Keratinocyte (primary cell): Measurements from ENCODE around the gene TTC39C. TPM values are rescaled to one million over a fixed set of nuclear protein-coding genes. Genes with fewer than 3 reads are reported as not detected.

Experiments used
- DNase-seq: peaks from one replicate; pipeline ENCODE4 v3.0.0-alpha.2; 2011; ENCODE audit warnings: low read depth, missing footprints, low spot score
- FAIRE-seq: peaks from 2 replicates; lab custom pipeline; 2011; peaks lifted over from hg19 to GRCh38; lab: Jason Lieb, UNC
- H2AFZ ChIP-seq: 2 replicates; pipeline ENCODE4 v1.6.0; 2012; ENCODE audit warnings: low read length, control low read depth, inconsistent platforms; ENCODE audit not compliant: control insufficient read depth
- H3K27ac ChIP-seq: 2 replicates; pipeline ENCODE4 v1.5.1; 2011; ENCODE audit warnings: low read length; ENCODE audit not compliant: control insufficient read depth, insufficient read depth
- H3K27me3 ChIP-seq: 3 replicates; pipeline ENCODE4 v1.6.0; 2011; ENCODE audit warnings: low read length; ENCODE audit not compliant: control insufficient read depth, insufficient read depth; ENCODE audit errors: extremely low read depth
- H3K36me3 ChIP-seq, 2 experiments: 2 replicates in 1 of 2; 3 replicates in 1 of 2; pipeline ENCODE4 v1.5.1; 2011; ENCODE audit warnings: low read length in 2 of 2, mild to moderate bottlenecking in 1 of 2; ENCODE audit not compliant: control insufficient read depth in 2 of 2, insufficient read depth in 2 of 2; ENCODE audit errors: extremely low read depth in 1 of 2
- H3K4me1 ChIP-seq: 3 replicates; pipeline ENCODE4 v1.5.1; 2011; ENCODE audit warnings: low read length; ENCODE audit not compliant: control insufficient read depth, insufficient read depth; ENCODE audit errors: extremely low read depth
- H3K4me2 ChIP-seq: 3 replicates; pipeline ENCODE4 v1.6.0; 2011; ENCODE audit warnings: low read depth, low read length; ENCODE audit not compliant: control insufficient read depth, insufficient read depth; ENCODE audit errors: extremely low read depth
- H3K4me3 ChIP-seq, 3 experiments: fragments of 200-600 bp in 1 of 3; sonication (generic) in 1 of 3; 2 replicates in 2 of 3; 3 replicates in 1 of 3; pipeline ENCODE4 v1.5.1; 2011 to 2016; ENCODE audit warnings: low read length in 3 of 3, mild to moderate bottlenecking in 3 of 3, control low read depth in 2 of 3, inconsistent platforms in 1 of 3, low read depth in 1 of 3, mixed read lengths in 1 of 3, mixed run types in 1 of 3, moderate library complexity in 1 of 3; ENCODE audit not compliant: control insufficient read depth in 2 of 3, insufficient read depth in 2 of 3; ENCODE audit errors: extremely low read depth in 1 of 3
- H3K79me2 ChIP-seq: 2 replicates; pipeline ENCODE4 v1.6.0; 2012; ENCODE audit warnings: low read length; ENCODE audit not compliant: control insufficient read depth, insufficient read depth
- H3K9ac ChIP-seq: 3 replicates; pipeline ENCODE4 v1.6.0; 2011; ENCODE audit warnings: low read length; ENCODE audit not compliant: control insufficient read depth, insufficient read depth; ENCODE audit errors: extremely low read depth
- H3K9me1 ChIP-seq: 3 replicates; pipeline ENCODE4 v1.6.0; 2011; ENCODE audit warnings: low read length; ENCODE audit not compliant: control insufficient read depth, insufficient read depth; ENCODE audit errors: extremely low read depth
- H3K9me3 ChIP-seq: 2 replicates; pipeline ENCODE4 v1.5.1; 2012; ENCODE audit warnings: low read depth, low read length; ENCODE audit not compliant: control insufficient read depth
- H4K20me1 ChIP-seq: 3 replicates; pipeline ENCODE4 v1.6.0; 2011; ENCODE audit warnings: low read length; ENCODE audit not compliant: control insufficient read depth, insufficient read depth; ENCODE audit errors: extremely low read depth
- EZH2 ChIP-seq: IDR thresholded peaks from one replicate; pipeline ENCODE4 v1.6.1; 2012; ENCODE audit warnings: inconsistent platforms, mild to moderate bottlenecking, low read length, moderate library complexity
- dilution Hi-C: fragments of 300-500 bp; cut with MboI; formaldehyde crosslinking; loops from one replicate; pipeline ENCODE4 v1.7.0; 2020; ENCODE audit warnings: low sequenced_read_pairs; ENCODE audit not compliant: extremely low pct_ligation_motif_present
- polyA plus RNA-seq, 5 experiments: library from polyadenylated mRNA; depleted of rRNA in 3 of 5; stranded (reverse) in 3 of 5; stranded (forward) in 1 of 5; unstranded in 1 of 5; fragments of >200 nt; gene quantifications; 1 replicate in 1 of 5; 2 replicates in 3 of 5; 3 replicates in 1 of 5; pipeline versions ENCODE4 v1.2.1 to v1.2.3, GENCODE V29; 2011 to 2012; ENCODE audit warnings: missing spikeins in 2 of 5, low read depth in 1 of 5, low replicate concordance in 1 of 5
- TF ChIP-seq, protein P1 (sequence below), 3 experiments: IDR thresholded peaks in 1 of 3; conservative IDR thresholded peaks in 1 of 3; optimal IDR thresholded peaks in 1 of 3; 2 replicates in 2 of 3; 3 replicates in 1 of 3; pipeline versions ENCODE3 to v1.5.1; 2011; ENCODE audit warnings: low read length in 3 of 3, mild to moderate bottlenecking in 3 of 3, moderate library complexity in 2 of 3, control low read depth in 1 of 3, inconsistent platforms in 1 of 3; ENCODE audit not compliant: insufficient read depth in 2 of 3; ENCODE audit errors: extremely low read depth in 1 of 3

TTC39C gene
- polyA plus RNA-seq, 1 donor (not counting 4 experiments of a cell fraction or from before 2014, with no cell fraction given): 26.8 TPM

DNA sequence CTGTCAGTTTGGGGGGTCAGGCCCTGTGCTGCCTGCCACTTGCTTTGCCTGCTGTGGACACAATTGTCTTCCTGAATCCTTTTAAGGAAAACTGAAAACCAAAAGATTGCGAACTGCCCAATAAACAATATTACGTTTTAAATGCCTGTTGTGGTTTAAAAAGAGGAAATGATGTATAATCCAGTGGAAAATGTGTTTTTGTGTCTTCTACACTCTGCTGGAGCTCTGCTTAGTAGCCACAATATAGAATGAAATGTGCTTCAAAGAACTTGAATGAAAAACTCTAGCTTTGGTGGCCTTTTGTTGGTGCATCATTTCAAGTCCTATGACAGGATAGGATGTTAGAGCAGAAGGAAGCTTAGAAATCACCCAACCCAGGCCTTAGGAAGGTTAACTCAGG lies 101.1 kb downstream of the TTC39C start:
- Histone ChIP-seq H3K9me1 (no peaks in the 10 kb centered on the region), H2AFZ (no peak overlapping the region), H3K27ac (no peak overlapping the region), H4K20me1 (no peaks in the 10 kb centered on the region), H3K4me1 (peaks cover 11% of the 10 kb centered on the region), H3K4me2 (no peak overlapping the region), H3K9me3 (no peaks in the 10 kb centered on the region), H3K27me3 (no peaks in the 10 kb centered on the region), H3K9ac (no peak overlapping the region), H3K79me2 (no peaks in the 10 kb centered on the region), H3K36me3 (no peaks in the 10 kb centered on the region), H3K4me3 (no peak overlapping the region)
- no peak for DNase-seq
- dilution Hi-C loops: loop anchor here (10.0 kb wide), 1 partner anchor 151 kb away; no protein-coding TSS in a partner anchor
- no peak for TF ChIP-seq EZH2
- TF ChIP-seq, protein P1, sequence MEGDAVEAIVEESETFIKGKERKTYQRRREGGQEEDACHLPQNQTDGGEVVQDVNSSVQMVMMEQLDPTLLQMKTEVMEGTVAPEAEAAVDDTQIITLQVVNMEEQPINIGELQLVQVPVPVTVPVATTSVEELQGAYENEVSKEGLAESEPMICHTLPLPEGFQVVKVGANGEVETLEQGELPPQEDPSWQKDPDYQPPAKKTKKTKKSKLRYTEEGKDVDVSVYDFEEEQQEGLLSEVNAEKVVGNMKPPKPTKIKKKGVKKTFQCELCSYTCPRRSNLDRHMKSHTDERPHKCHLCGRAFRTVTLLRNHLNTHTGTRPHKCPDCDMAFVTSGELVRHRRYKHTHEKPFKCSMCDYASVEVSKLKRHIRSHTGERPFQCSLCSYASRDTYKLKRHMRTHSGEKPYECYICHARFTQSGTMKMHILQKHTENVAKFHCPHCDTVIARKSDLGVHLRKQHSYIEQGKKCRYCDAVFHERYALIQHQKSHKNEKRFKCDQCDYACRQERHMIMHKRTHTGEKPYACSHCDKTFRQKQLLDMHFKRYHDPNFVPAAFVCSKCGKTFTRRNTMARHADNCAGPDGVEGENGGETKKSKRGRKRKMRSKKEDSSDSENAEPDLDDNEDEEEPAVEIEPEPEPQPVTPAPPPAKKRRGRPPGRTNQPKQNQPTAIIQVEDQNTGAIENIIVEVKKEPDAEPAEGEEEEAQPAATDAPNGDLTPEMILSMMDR (optimal IDR thresholded peaks at IDR 0.05 in 1 of 3, IDR thresholded peaks at IDR 0.05 in 1 of 3, conservative IDR thresholded peaks at IDR 0.05 in 1 of 3; ENCODE audit: extremely low read depth in 1 of 3, insufficient read depth in 2 of 3, low read length in 3 of 3): no peak
- no peak for FAIRE-seq

DNA sequence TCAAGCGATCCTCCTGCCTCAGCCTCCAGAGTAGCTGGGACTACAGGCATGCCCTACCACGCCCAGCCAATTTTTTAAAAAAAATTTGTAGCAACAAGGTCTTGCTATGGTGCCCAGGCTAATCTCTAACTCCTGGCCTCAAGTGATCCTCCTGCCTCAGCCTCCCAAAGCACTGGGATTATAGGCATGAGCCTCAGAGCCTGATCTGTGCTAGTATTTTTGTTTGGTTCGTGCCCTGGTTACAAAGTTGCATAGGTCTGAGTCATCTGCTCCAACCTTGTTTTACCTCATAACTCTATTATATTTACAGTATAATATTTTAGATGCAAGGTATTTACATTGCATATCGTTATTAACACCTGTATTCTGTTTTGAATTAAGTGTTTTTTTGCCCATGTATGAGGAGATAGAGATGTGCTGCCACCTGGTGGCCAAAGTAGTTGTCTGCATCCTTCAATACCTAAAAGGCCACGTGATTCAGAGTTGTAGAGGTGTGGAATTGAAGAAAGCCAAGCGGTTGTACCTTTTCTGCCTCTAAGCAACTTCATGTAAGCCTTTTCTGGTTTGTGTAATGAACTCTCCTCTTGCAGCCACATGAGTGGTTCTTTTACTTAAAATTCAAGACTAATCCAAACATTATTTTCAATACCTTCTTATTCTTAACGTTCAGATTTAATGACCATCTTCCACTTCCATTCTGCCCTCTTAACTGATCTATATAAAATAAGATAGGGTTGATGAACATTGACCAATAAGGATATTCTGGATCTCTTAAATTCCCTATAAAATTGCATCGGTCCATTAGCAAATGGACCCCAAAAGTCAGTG lies 104.4 kb downstream of the TTC39C start:
- no peak overlapping the region for H3K4me3 ChIP-seq
- H3K9me1 ChIP-seq: no peaks in the 10 kb centered on the region
- no peak overlapping the region for H3K27ac ChIP-seq
- no peaks in the 10 kb centered on the region for H3K27me3 ChIP-seq
- H3K4me1 ChIP-seq: no peaks in the 10 kb centered on the region
- no peak overlapping the region for H3K9ac ChIP-seq
- DNase-seq: peak; percentile 30
- H2AFZ ChIP-seq: no peak overlapping the region
- no peak overlapping the region for H3K4me2 ChIP-seq
- H4K20me1 ChIP-seq: no peaks in the 10 kb centered on the region
- dilution Hi-C loops: loop anchor here (10.0 kb wide), 1 partner anchor 154 kb away; no protein-coding TSS in a partner anchor
- H3K9me3 ChIP-seq: no peaks in the 10 kb centered on the region
- H3K36me3 ChIP-seq: peaks cover 7 to 9% of the 10 kb centered on the region in 2 experiments
- H3K79me2 ChIP-seq: no peaks in the 10 kb centered on the region
- no peak for TF ChIP-seq EZH2
- TF ChIP-seq, protein P1 (optimal IDR thresholded peaks at IDR 0.05 in 1 of 3, IDR thresholded peaks at IDR 0.05 in 1 of 3, conservative IDR thresholded peaks at IDR 0.05 in 1 of 3; ENCODE audit: extremely low read depth in 1 of 3, insufficient read depth in 2 of 3, low read length in 3 of 3): peak; percentile 68 to 69 (median 69)
- FAIRE-seq: peak; percentile 91
